ENCODE measurements around the gene RCC1.
"Not testable (repeated sequence)": the region's sequence is repeated elsewhere in the genome, so short reads cannot be mapped to it uniquely, and the experiment has no call there.

The RCC1 gene

GRCh38 chr1:28551381-28551780 is 45.5 kb downstream of the RCC1 start:
- no peak for DNase-seq (ENCODE audit: low spot score)

- DNase-seq (ENCODE audit: low spot score), result peak; percentile 99
Measured at GRCh38 chr1:28552758-28553663, 47.2 kb downstream of the RCC1 start, which contains the start of gene TRNAU1AP. TSS of gene TRNAU1AP (plus strand) at chr1:28553085. CDS start at chr1:28553111, 26 bp downstream.

- no peak for DNase-seq (ENCODE audit: low spot score)
Measured at GRCh38 chr1:28560886-28561285, 55.0 kb downstream of the RCC1 start.

- DNase-seq (ENCODE audit: low spot score), result no peak
Measured at GRCh38 chr1:28564310-28564709, 58.5 kb downstream of the RCC1 start.

GRCh38 chr1:28565040-28565439 is 59.2 kb downstream of the RCC1 start:
- no peak for DNase-seq (ENCODE audit: low spot score)

GRCh38 chr1:28565726-28566125 is 59.9 kb downstream of the RCC1 start:
- DNase-seq (ENCODE audit: low spot score), result no peak

GRCh38 chr1:28566931-28567330 is 61.1 kb downstream of the RCC1 start:
- DNase-seq (ENCODE audit: low spot score), result no peak

GRCh38 chr1:28571911-28572310 is 66.1 kb downstream of the RCC1 start:
- DNase-seq (ENCODE audit: low spot score), result no peak

- not testable (repeated sequence) for DNase-seq (ENCODE audit: low spot score)
Measured at GRCh38 chr1:28572891-28573290, 67.0 kb downstream of the RCC1 start.

GRCh38 chr1:28573564-28573963 is 67.7 kb downstream of the RCC1 start:
- no peak for DNase-seq (ENCODE audit: low spot score)

- DNase-seq (ENCODE audit: low spot score), result no peak
Measured at GRCh38 chr1:28577052-28577678, 71.3 kb downstream of the RCC1 start.

- no peak for DNase-seq (ENCODE audit: low spot score)
Measured at GRCh38 chr1:28577738-28578536, 72.1 kb downstream of the RCC1 start.

- no peak for DNase-seq (ENCODE audit: low spot score)
Measured at GRCh38 chr1:28578696-28579218, 72.9 kb downstream of the RCC1 start.

GRCh38 chr1:28579401-28579800 is 73.6 kb downstream of the RCC1 start:
- no peak for DNase-seq (ENCODE audit: low spot score)

- DNase-seq (ENCODE audit: low spot score), result no peak
Measured at GRCh38 chr1:28580722-28581530, 75.1 kb downstream of the RCC1 start.

GRCh38 chr1:28581531-28582247 is 75.8 kb downstream of the RCC1 start:
- DNase-seq (ENCODE audit: low spot score), result peak; percentile 94

GRCh38 chr1:28582248-28582615 is 76.4 kb downstream of the RCC1 start:
- no peak for DNase-seq (ENCODE audit: low spot score)

GRCh38 chr1:28586585-28587391 is 80.9 kb downstream of the RCC1 start:
- not testable (repeated sequence) for DNase-seq (ENCODE audit: low spot score)
